Right renal cortex interstitium (tissue), 3 donors: ENCODE measurements around the gene CCDC187. TPM values are rescaled to one million over a fixed set of nuclear protein-coding genes. Genes with fewer than 3 reads are reported as not detected.
"Not testable (repeated sequence)": the region's sequence is repeated elsewhere in the genome, so short reads cannot be mapped to it uniquely, and the experiment has no call there.

Experiments used
- DNase-seq, 3 donors: peaks; one replicate each; pipeline ENCODE4 v3.0.0-alpha.2; 2013; ENCODE audit warnings: low read depth in 3 of 3, low spot score in 2 of 3
- polyA plus RNA-seq, 3 donors: library from polyadenylated mRNA; unstranded; fragments of 120-200 nt; gene quantifications; one replicate each; pipeline ENCODE4 v1.2.1, GENCODE V29; 2013; ENCODE audit not compliant: insufficient read length in 3 of 3

The CCDC187 gene
- polyA plus RNA-seq, 3 donors, result 1.3 to 1.7 (median 1.4) TPM

DNA sequence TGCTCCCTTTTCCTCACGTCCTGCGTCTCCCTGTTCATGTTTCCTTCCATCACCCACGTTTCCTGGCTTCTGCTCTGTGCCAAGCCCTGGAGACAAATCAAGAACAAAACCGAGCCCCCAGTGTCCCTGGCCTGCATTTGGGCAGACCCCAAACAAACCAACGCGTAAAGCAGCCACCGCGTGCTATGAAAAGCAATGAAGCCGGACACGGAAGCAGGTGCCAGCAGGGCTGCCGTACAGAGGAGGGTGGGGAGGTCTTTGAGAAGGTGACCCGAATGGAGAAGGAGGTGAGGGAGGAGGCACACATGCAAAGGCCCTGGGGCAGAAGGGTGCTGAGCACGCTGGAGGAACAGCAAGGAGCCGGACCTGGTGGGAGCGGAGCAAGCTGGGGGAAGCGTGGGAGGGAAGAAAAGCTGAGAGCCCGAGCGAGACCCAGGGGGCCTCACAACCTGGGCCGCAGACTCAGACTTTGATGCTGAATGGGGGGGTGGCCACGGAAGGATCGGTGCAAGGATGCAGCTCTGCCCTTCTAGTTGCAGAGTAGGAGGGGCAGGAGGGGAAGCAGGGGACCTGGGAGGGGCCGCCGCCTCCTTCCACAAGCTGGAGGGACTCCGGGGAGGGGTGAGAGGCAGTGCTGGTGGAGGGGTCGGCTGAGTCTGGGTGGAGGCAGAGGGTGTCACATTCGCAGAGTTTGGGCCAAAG is 56.9 kb downstream of the CCDC187 start:
- no peak for DNase-seq

DNA sequence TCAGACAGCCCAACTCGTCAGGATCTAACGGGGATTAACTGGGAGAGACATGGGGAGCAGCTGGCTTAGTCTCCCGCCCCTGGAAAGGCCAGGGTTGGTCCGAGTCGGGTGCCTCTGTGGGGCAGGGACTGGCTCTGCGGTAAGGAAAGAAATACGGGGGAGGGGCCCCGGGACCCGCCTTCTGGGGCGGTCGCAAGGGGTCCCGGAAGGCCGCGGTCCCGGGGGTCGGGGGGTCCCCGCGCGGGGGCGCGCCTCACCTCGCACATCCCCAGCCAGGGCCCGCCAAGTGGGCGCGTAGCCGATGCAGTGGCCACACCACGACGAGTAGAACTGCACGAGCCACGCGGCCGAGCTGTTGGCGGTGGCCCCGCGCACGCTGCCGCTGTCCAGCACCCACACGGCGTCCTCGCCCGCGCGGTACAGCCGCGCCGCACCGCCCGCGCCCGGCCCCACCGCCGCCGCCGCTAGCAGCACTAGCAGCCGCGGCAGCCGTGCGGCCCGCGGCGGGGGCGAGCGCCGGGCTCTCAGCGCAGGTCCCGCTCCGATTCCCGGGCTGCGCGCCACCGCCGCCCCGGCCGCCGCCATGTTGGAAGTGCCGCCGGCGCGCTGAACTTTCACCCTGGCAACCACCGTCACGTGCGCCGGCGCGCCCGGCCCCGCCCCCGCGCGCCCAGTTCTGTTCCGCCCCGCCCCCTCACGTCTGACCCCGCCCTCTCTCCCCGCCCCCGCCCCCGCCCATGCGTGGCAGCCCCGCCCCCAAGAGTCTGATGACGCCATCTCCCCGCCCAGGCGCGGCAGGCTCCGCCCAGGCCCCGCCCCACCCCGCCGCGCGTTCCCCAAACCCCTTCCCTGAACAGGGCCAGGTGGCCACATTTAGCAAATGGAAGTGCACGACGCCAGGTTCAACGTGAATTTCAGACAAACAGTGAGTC is 58.4 kb downstream of the CCDC187 start, which contains the start of gene QSOX2:
Gene QSOX2 (minus strand): TSS at position 594 of the 932 bp plus-strand sequence. CDS start 9 bp downstream, at position 585.
- DNase-seq, result peak in 1 of 3 donors; percentile 55

DNA sequence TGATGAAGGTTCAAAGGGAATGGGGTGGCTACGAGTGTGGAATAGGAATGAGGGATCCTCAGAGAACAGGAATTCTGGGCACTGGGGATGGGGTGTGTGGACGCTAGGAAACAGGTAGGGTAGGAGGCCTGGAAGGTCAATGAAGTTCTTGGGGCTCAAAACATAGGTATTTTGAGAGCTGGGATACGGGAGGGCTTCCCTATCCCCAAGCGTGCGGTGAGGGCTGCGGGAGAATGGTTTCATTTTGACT is 59.0 kb downstream of the CCDC187 start:
- no peak for DNase-seq

DNA sequence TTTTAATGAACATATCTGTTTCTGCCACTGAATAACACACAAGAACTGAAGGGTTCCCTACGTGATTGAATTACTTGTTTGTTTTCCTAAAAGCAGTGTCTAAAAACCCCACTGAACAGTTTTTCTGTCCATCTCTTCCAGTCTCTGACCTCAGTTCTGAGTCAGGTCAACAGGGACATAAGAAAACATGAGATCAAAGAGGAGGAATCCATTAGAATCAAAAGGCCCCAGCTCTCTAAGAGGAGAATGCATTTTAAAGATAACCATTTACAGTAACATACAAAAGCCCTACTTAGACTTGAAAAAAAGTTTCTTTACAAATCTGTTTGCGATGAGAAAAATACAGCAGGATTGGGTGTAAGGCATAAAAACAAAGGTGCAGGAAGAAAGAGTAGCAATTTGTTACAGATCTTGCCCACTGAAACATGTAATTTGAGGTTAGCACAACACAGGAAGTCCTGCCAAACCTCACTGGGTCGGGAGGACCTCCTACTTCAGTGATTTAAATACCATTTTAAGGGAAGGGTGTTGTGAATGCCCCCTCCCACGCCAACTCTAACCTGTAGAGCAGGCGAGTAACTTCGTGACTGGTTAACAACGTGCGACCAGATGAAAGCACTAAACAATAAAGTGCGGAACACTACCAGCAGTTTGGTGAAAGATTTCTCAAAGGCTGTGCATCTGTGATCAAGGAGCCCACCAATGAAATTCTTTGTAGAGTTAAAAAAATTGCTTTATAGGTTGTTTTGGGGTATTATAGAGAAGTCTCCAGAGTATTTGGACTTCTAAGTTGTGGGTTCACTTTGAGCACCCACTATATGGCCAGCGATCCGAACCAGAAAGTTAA is 59.5 kb downstream of the CCDC187 start:
- no peak for DNase-seq

DNA sequence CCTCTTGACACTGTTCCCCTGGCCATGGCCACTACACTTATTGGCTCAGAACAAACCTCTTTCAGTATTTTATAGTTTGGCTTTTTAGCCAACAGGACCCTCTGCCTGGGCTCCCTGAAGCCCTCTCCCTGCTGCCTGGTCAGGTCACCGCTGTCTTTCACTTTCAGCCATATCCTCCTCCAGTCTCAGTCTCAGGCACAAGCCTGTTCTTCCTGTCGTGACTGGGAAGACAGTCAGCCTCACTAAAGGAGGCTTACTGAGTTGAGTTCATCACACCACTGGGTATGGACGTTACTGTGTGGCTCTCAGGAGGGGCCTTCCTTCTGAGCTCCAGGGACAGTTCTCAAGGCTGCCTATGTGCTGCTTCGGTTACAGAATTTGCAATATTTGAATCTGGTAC is 60.3 kb downstream of the CCDC187 start:
- DNase-seq, result no peak

DNA sequence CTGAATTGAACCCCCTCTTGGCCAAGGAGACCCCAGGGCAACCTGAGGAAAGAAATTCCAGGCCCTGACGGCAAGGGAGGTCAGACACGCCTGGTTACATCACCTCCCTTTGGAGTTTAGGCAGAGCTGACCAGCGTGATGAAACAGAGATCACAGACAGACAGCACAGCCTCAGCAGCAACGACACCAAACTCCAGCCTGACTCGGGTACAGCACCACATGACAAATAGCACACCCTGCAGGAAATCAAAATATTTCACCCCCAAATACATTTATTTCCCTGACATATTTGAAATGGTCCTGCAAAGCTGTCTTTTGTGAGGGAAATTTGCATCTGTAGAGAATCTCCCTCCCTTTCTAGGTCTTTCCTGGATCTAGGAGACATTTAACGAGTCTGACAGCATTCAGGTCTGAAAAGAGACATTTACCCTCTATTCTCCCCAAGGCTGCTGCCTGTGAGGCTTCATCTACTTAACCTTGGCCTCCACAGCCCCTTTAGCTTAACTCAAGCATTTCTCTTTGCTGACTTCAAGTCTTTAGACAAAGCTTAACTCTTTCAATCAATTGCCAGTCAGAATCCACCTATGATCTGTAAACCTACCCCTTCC is 60.9 kb downstream of the CCDC187 start:
- DNase-seq, result no peak

DNA sequence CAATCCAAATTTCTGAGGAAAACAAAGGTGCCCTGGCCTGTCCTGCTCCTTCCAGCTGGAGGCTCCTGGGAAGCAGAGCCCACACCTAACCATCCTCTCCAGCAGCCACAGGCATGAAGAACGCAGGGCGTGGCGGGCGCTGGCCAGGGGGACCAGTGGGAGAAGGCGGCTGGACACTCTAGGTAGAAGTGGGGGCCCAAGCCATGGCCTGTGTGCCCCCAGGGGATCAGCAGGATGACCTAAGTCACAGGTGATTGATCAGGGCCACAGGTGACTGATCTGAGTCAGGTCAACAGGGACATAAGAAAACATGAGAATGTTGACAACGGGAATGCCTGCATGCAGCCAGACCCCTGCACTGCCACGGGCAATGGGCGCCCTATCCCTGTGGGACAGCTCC is 61.6 kb downstream of the CCDC187 start:
- DNase-seq, result no peak

DNA sequence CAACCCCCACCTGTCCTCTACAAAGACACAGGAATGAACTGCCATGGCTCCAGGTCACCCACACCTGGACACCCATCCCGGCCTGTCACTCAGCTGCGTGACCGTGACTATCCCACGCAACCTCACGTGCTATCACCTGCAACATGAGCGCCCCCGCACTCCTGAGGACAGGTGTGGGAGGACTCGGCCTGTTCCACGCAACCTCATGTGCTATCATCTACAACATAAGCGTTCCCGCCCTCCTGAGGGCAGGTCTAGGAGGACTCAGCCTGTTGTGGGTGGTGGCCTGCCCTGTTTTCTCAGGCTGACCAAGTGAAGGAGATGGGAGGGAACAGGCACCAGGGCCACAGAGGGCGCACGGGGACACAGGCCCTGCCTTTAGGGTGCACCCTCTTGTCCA is 62.4 kb downstream of the CCDC187 start:
- no peak for DNase-seq

DNA sequence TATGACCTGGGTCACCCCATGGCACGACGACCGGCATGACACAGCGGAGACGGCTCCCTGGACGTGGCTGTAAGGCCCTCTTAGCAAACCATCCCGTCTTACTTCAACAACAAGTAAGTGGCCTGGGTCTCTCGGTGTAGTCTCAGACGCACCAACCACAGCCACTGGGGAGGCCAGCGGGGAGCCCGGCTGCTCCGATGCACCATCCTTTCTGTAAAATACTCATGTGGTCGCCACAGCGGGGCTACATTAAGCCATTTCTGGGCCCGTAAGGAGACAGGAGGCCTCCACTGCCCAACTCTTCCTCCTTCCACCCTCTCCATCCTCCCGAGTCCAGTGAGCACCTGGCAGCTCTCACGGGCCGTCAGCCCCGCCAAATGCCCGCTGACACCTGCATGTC is 63.0 kb downstream of the CCDC187 start:
- no peak for DNase-seq

DNA sequence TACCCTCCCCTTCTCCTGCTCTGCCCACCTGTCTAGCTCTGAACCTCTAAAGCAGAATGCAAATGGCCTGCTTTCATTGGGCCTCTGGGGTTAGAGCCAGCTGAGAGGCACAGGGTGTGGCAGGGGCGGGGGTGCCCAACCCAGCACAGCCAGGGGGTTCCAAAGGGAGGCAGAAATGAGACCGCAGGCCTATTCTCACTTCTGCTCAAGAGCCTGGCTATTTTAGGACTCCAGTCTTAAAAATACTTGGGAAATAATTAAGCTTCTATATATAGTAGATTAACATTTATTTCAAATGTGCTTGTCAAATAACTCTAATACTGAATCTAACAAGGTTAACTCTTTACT is 63.9 kb downstream of the CCDC187 start:
- no peak for DNase-seq

DNA sequence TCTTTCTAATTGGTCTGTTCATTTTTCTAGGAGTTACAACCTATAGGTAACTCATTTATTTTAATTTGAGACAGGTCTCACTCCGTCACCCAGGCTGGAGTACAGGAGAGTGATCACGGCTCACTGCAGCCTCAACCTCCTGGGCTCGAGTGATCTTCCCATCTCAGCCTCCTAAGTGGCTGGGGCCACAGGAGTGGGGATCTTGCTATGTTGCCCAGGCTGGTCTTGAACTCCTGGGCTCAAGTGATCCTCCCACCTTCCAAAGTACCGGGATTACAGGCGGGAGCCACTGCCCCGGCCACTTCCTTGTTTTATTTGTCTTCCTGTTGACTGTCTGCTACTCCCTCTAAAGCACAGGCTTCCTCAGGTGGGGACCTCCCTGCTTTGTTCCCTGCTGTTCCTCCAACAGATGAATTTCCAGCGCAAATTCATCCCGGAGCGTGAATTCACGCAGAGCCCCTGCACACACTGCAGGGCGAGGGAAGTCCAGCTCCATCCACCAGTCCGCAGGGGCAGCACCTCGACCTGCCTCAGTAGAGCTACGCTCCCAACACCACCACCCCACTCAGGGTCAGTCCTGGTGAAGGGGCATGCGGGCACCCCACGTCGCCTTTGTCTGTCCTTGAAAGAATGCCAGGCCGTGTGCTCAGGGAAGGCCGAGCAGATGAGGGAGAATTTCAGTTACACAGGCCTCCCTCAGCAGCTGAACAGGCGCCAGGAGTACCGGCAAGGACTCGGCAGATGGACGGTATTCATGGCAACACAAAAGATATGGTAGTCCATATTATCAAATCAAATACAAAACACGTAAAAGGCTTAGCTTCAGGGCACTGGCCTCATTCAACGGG is 64.5 kb downstream of the CCDC187 start:
- no peak for DNase-seq

DNA sequence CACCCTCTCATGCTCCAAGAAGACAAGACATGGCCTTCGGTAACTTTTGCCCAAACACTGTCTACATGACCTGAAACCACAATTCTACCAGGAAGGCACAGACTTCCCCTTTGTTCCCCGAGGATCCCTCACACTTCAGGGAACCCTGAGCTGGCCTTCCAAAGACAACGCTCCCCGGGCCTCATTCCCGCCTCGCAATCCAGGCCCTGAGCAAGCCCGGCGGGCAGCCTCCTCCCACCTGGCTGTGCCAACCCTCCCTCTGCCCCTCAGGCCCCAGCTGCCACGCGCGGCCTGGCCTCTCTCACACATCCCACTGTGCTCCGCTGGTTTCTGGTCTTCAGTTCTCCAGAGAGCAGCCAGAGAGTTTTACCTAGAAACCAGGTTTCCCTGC is 65.6 kb downstream of the CCDC187 start:
- DNase-seq, result no peak

DNA sequence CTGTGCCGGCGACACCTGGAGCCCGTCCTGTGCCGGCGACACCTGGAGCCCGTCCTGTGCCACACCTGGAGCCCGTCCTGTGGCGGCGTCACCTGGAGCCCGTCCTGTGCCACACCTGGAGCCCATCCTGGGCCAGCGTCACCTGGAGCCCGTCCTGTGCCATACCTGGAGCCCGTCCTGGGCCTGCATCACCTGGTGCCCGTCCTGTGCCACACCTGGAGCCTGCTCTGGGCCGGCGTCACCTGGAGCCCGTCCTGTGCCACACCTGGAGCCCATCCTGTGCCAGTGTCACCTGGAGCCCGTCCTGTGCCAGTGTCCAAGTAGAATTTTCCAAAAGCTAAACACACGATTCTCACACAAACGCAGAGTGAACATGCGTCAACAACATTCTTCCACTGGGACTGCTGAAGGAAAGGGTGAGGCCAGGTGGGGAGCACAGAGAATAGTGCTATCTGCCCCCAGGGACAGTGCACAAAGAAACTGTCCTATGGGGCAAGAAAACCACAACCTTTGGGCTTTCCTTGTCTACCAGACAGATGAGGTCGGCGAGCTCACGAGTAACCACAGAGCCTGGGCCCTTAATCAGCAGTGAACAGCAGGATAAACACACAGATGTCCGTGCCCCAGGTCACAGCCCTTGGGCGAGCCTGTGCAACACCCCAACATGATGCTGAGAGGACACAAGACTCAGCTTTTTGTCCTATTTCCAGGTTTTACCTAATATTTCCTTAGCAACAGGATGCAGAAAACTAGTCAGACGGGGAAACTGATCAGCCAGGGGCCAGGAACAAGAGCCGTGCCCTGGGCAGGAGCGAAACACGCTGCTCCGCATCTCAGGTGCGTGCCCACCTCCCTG is 66.2 kb downstream of the CCDC187 start:
- DNase-seq, result no peak

DNA sequence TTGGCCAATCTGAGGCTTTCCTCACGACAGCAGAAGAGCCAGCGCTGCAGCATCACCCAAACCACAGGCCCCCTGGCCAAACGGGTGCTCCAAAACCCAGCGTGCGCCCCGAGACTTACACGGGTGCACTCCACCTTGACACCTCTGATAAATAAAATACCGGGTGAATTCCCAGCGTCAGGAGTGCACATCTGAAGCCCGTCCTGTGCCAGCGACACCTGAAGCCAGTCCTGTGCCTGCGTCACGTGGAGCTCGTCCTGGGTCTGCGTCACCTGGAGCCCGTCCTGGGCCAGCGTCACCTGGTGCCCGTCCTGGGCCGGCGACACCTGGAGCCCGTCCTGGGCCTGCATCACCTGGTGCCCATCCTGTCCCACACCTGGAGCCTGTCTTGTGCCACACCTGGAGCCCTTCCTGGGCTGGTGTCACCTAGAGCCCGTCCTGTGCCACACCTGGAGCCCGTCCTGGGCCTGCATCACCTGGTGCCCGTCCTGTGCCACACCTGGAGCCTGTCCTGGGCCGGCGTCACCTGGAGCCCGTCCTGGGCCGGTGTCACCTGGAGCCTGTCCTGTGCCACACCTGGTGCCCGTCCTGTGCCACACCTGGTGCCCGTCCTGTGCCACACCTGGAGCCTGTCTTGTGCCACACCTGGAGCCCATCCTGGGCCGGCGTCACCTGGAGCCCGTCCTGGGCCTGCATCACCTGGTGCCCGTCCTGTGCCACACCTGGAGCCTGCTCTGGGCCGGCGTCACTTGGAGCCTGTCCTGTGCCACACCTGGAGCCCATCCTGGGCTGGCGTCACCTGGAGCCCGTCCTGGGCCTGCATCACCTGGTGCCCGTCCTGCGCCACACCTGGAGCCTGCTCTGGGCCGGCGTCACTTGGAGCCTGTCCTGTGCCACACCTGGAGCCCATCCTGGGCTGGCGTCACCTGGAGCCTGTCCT is 67.2 kb downstream of the CCDC187 start:
- not testable (repeated sequence) for DNase-seq

DNA sequence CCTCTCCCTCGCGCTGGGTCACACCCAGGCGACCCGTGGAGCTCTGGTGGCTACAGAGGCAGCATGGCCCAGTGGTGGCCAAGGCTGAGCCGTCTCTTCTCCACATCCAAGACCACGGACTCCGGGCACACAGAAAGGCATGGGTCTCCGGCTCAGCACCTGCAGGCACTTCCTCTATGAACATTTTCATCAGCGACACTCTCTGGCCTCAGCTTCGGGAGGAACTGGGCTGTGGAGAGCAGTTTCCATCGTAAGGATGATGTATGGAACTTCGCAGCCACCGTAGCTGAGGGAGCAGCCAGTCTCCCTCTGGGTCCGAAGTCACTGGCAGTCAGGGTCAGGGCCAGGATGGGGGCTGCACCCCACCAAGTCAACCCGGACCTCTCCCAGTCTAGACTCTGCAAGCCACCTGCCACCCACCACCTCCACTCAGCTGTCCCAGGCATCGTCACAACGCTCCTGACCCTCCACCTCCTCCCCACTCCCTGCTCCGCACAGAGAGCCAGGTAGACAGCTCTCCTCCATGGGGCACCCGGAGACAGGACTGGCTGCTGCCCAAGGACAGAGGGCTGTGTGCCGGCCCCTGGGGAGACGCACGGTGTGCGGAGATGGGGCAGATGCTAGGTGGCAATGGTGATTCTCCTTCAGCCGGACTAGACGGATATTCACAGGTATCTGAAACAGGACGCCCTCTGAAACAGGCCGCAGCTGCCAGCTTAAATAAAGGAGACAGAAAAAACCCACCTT is 68.0 kb downstream of the CCDC187 start:
- DNase-seq, result no peak

DNA sequence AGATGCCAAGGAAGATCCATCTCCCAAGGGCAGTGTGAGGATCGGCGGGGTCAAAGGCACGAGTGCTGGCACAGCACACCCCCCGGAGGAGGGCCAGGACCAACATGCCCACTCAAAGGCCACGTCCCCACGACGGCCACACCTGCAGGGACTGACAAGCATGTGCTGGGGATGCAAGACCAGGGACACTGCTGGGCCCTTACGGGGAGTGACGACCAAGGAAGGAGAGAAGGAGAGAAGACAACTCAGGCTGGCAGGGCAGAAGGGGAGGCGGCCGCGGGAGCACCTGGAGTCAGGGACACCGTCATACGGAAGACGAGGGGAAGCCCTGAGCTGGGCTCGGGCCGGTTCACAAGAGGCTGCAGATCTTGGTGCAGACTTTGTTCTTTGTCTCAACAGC is 68.7 kb downstream of the CCDC187 start:
- no peak for DNase-seq

DNA sequence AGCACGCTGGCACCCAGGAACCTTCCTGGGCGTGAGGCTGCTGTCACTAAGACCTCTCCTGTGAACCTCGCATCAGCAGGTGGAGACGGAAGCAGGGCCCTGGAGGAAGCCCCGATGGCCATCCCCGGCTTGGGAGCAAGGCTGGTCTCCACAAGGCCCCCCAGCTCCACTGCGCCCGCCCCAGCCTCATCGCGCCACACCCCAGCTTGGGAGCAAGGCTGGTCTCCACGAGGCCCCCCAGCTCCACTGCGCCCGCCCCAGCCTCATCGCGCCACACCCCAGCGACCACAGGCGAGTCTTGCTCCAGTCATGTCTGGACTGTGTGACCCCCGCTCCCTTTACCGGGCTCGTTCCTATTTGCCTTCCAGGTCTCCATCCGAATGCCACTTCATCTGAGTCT is 69.3 kb downstream of the CCDC187 start:
- DNase-seq, result no peak
